BLaER1 treated with 17β-estradiol and CSF1 and Interleukin-3, amounts not matched to agents 10 nM and 100 nM (cell line): ENCODE data around the gene SLC37A1.

Experiments used
- H3K27ac ChIP-seq, 11 experiments: shearing (Covaris generic); formaldehyde crosslinking; 2 replicates each; pipeline ENCODE4 v1.8.1; 2022
- H3K27me3 ChIP-seq, 11 experiments: shearing (Covaris generic); formaldehyde crosslinking; 2 replicates each; pipeline ENCODE4 v1.8.1; 2022
- H3K36me3 ChIP-seq, 11 experiments: shearing (Covaris generic); formaldehyde crosslinking; 2 replicates each; pipeline ENCODE4 v1.8.1; 2022
- H3K4me1 ChIP-seq, 10 experiments: shearing (Covaris generic); formaldehyde crosslinking; 2 replicates each; pipeline ENCODE4 v1.8.1; 2022
- H3K4me2 ChIP-seq, 11 experiments: shearing (Covaris generic); formaldehyde crosslinking; 2 replicates each; pipeline ENCODE4 v1.8.1; 2022
- H3K4me3 ChIP-seq, 10 experiments: shearing (Covaris generic); formaldehyde crosslinking; 2 replicates each; pipeline ENCODE4 v1.8.1; 2022
- H3K9ac ChIP-seq, 11 experiments: shearing (Covaris generic); formaldehyde crosslinking; 2 replicates each; pipeline ENCODE4 v1.8.1; 2022
- H3K9me3 ChIP-seq, 11 experiments: shearing (Covaris generic); formaldehyde crosslinking; replicated peaks in 1 of 11; 2 replicates each; pipeline ENCODE4 v1.8.1; 2022
- H4K20me1 ChIP-seq, 11 experiments: shearing (Covaris generic); formaldehyde crosslinking; 2 replicates each; pipeline ENCODE4 v1.8.1; 2022
- Cebpa-rat ChIP-seq, 11 experiments: shearing (Covaris generic); IDR thresholded peaks; 2 replicates each; pipeline ENCODE4 v1.8.1; 2022

The SLC37A1 gene

DNA sequence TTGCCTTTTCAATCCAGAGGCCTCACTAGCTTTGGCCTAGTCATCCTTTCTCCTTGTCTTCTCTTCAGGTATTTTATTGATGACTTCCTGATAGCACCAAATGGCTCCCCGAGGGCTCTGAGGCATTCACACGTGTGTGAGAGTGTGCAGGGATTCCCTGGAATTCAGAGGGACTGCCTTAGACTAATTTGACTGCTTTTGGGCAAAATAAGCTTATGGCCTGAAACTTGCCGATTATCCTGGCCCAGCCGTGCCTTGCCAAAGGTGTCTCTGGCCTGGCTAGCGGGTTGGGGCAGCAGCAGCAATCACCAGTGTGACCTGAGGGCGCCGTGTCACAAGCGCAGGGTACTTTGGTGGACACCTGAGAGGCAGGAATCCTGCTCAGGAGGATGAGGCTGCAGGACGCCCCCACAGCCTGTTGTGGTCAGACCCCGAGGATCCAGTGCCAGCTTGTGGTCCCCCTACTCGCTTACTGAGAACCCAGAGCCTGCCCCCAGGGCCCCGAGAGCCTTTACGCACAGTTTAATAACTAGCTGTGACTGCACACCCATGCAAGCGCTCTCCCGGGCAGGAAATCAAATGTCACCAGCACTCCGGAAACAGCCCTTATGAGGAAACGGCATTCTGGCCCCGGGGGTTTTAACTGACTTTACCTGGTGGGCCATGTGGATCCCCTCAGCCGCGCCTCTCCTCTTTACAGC is 76.9 kb downstream of the SLC37A1 start:
- peaks cover 0 to 7% (median 0%) of the 10 kb centered on the region in 11 experiments; a peak in 2 of 22 replicates for H3K27me3 ChIP-seq
- peak overlapping the region; percentile 59 to 89 (median 85) for H3K4me2 ChIP-seq
- no peak overlapping the region; a peak in 1 of 22 replicates for H3K27ac ChIP-seq

GRCh38 chr21:42591170-42591869 is 77.7 kb downstream of the SLC37A1 start:
- peak overlapping the region in 4 of 11 experiments; percentile 32 to 43 (median 36); a peak in 2 of 22 replicates for H3K9ac ChIP-seq
- peaks cover 0 to 10% (median 0%) of the 10 kb centered on the region in 11 experiments; a peak in 5 of 22 replicates for H3K9me3 ChIP-seq
- peaks cover 0 to 7% (median 0%) of the 10 kb centered on the region in 11 experiments; a peak in 2 of 22 replicates for H3K27me3 ChIP-seq
- H3K4me3 ChIP-seq: no peak overlapping the region
- no peak for TF ChIP-seq Cebpa-rat (IDR thresholded peaks at IDR 0.05)
- H3K4me1 ChIP-seq: peaks cover 17 to 41% (median 34%) of the 10 kb centered on the region in 10 experiments
- H3K27ac ChIP-seq: no peak overlapping the region; a peak in 1 of 22 replicates
- H3K4me2 ChIP-seq: peak overlapping the region; percentile 59 to 89 (median 85)
- no peaks in the 10 kb centered on the region for H3K36me3 ChIP-seq
- H4K20me1 ChIP-seq: peaks cover 0 to 3% (median 0%) of the 10 kb centered on the region in 11 experiments; a peak in 2 of 22 replicates

More for the DNA sequence above, 76.9 kb downstream of the SLC37A1 start:
- peaks cover 0 to 6% (median 0%) of the 10 kb centered on the region in 11 experiments; a peak in 2 of 22 replicates for H4K20me1 ChIP-seq
- peaks cover 0 to 5% (median 0%) of the 10 kb centered on the region in 11 experiments; a peak in 4 of 22 replicates for H3K9me3 ChIP-seq
- no peak overlapping the region for H3K4me3 ChIP-seq
- no peaks in the 10 kb centered on the region for H3K36me3 ChIP-seq
- peaks cover 17 to 41% (median 34%) of the 10 kb centered on the region in 10 experiments for H3K4me1 ChIP-seq
- peak overlapping the region in 6 of 11 experiments; percentile 25 to 43 (median 36); a peak in 5 of 22 replicates for H3K9ac ChIP-seq
- TF ChIP-seq Cebpa-rat (IDR thresholded peaks at IDR 0.05): no peak

DNA sequence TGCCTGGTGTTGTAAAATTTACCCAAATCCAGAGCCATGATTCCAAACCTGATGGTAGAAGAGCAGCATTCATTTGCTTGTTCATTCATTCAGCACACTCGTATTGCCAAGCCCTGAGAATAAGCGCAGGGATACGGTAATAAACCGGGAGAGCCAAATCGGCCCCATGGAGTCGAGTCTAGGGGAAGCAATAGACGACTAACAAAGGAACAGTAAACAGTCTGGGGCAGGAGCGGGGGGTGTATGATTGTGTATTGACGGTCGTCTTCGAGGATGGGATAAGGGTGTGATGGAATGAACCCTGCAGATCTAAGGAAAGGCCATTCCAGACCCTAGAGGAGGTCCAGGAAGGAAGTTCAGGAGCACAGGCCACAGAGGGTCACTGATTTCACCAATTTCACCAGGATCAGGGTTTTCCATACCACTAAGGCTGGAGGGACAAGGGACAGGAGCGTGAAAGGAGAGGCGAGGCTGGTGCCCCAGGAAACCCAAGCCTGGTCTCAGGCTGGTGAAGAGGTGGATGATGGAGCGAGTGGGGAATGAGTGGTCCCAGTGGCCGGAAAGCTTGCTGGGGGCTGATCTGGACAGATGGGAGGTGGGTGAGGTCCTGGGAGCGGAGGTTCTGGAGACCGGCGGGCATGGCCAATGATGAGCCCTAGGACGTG is 78.6 kb downstream of the SLC37A1 start:
- H3K27me3 ChIP-seq: peaks cover 0 to 7% (median 0%) of the 10 kb centered on the region in 11 experiments; a peak in 2 of 22 replicates

GRCh38 chr21:42593007-42593814 is 79.6 kb downstream of the SLC37A1 start:
- no peaks in the 10 kb centered on the region; a peak in 2 of 22 replicates for H4K20me1 ChIP-seq
- H3K36me3 ChIP-seq: no peaks in the 10 kb centered on the region
- peaks cover 17 to 41% (median 34%) of the 10 kb centered on the region in 10 experiments for H3K4me1 ChIP-seq
- TF ChIP-seq Cebpa-rat (IDR thresholded peaks at IDR 0.05): no peak
- H3K27ac ChIP-seq: no peak overlapping the region
- peaks cover 2 to 18% (median 11%) of the 10 kb centered on the region in 11 experiments; a peak in 18 of 22 replicates for H3K9me3 ChIP-seq
- peak overlapping the region; percentile 18 to 89 (median 55) for H3K4me2 ChIP-seq
- peaks cover 0 to 7% (median 0%) of the 10 kb centered on the region in 11 experiments; a peak in 2 of 22 replicates for H3K27me3 ChIP-seq
- 0 out of 22 replicates have a peak overlapping the region, but pooled peaks of 1 of the 11 experiments have one; percentile 66 for H3K9ac ChIP-seq
- no peak overlapping the region for H3K4me3 ChIP-seq

More for the DNA sequence above, 78.6 kb downstream of the SLC37A1 start:
- Histone ChIP-seq H3K4me3 (no peak overlapping the region), H3K9me3 (peaks cover 0 to 10% (median 2%) of the 10 kb centered on the region in 11 experiments; a peak in 10 of 22 replicates), H4K20me1 (no peaks in the 10 kb centered on the region; a peak in 2 of 22 replicates), H3K27ac (no peak overlapping the region), H3K4me2 (peak overlapping the region in 7 of 11 experiments; percentile 4 to 89 (median 78); a peak in 6 of 22 replicates), H3K4me1 (peaks cover 17 to 41% (median 34%) of the 10 kb centered on the region in 10 experiments), H3K36me3 (no peaks in the 10 kb centered on the region), H3K9ac (no peak overlapping the region)
- TF ChIP-seq Cebpa-rat (IDR thresholded peaks at IDR 0.05): no peak

DNA sequence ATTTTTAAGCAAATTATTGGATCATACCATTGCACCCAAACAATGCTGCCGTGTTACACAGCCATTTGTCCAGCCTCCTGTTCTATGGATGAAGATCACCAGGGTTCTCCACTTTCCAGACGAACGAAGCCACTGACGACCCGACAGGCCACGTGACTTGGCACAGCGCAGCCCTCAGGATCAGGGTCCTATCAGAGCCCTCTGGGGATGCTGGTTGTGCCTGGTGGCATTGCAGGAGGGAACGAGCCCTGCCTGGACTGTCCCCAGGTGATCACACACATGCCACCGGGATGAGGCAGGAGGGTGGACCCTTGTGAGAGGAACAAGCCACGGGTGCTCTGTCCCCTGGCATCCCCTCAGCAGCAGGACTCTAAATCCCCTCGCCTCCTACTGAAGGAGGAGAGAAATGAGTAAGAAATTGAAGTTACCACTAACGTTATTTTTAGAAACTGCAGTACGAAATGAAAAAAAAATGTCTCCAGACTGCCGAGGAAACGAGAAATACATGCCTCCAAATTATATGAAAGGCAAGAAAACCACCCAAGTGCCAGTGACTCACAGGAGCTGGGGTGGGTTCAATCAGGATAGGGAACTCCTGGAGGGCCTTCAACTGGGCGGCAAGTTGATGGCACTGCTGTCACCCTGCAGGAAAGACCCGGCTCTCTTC is 81.1 kb downstream of the SLC37A1 start:
- no peak for TF ChIP-seq Cebpa-rat (IDR thresholded peaks at IDR 0.05)
- Histone ChIP-seq H3K9ac (peak overlapping the region in 1 of 11 experiments; percentile 18; a peak in 1 of 22 replicates), H3K4me3 (no peak overlapping the region)

DNA sequence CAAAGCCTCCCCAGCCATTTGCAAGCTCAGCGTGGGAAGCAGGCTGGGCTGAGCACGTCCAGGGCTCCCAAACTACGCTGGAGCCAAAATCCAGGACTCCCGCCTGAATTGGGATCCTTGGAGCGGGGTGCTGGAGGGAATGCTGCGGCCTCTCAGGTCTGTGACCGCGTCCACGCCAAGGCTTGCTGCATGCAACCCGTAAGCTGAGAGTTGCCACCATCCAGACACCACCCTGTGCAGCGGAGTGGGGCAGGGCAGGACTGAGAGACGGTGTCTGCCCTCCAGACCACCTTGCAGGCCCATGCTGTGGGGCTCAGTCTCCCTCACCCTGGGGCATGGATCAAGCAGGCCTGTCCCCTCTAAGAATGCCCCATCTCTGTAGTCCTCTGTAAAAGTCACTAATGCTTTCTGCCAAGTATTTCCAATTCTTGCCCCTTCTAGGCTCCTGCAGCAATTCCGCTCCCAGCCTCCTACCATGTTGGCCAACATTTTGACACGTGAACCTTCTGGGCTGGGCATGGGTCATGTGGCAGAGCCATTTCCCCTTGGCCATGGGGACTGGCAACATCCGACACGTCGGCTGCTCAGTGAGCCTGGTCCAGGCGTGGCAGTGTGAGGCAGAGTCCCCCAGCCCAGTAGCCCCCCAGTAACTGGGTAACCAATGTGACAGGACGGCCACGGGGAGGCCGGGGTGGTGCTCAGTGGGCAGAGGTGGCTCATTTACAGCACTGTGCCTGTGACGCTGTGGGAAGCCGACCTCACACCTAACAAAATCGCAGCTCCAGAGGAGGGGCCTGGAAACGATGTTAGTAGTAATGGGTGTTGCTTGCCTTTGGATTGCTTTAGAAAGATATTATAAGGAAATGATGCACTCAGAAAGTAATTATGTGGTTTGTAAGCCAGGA is 81.9 kb downstream of the SLC37A1 start:
- Histone ChIP-seq H3K9ac (no peak overlapping the region), H3K27ac (no peak overlapping the region), H3K27me3 (peaks cover 0 to 7% (median 0%) of the 10 kb centered on the region in 11 experiments; a peak in 3 of 22 replicates), H3K4me2 (peak overlapping the region; percentile 17 to 71 (median 35); a peak in 14 of 22 replicates), H4K20me1 (no peaks in the 10 kb centered on the region; a peak in 2 of 22 replicates), H3K9me3 (peaks cover 3 to 29% (median 20%) of the 10 kb centered on the region in 11 experiments; a peak in 19 of 22 replicates), H3K4me1 (peaks cover 16 to 36% (median 30%) of the 10 kb centered on the region in 10 experiments), H3K36me3 (no peaks in the 10 kb centered on the region), H3K4me3 (no peak overlapping the region)
- TF ChIP-seq Cebpa-rat (IDR thresholded peaks at IDR 0.05): no peak

More for the DNA sequence above, 81.1 kb downstream of the SLC37A1 start:
- peaks cover 3 to 29% (median 20%) of the 10 kb centered on the region in 11 experiments; a peak in 19 of 22 replicates for H3K9me3 ChIP-seq
- H4K20me1 ChIP-seq: no peaks in the 10 kb centered on the region; a peak in 2 of 22 replicates
- H3K4me2 ChIP-seq: peak overlapping the region; percentile 17 to 71 (median 35); a peak in 18 of 22 replicates
- no peaks in the 10 kb centered on the region for H3K36me3 ChIP-seq
- H3K27me3 ChIP-seq: peaks cover 0 to 7% (median 0%) of the 10 kb centered on the region in 11 experiments; a peak in 2 of 22 replicates
- H3K4me1 ChIP-seq: peaks cover 17 to 41% (median 34%) of the 10 kb centered on the region in 10 experiments
- H3K27ac ChIP-seq: no peak overlapping the region
